ENCODE measurements around the gene LGR5.

The LGR5 gene

DNA sequence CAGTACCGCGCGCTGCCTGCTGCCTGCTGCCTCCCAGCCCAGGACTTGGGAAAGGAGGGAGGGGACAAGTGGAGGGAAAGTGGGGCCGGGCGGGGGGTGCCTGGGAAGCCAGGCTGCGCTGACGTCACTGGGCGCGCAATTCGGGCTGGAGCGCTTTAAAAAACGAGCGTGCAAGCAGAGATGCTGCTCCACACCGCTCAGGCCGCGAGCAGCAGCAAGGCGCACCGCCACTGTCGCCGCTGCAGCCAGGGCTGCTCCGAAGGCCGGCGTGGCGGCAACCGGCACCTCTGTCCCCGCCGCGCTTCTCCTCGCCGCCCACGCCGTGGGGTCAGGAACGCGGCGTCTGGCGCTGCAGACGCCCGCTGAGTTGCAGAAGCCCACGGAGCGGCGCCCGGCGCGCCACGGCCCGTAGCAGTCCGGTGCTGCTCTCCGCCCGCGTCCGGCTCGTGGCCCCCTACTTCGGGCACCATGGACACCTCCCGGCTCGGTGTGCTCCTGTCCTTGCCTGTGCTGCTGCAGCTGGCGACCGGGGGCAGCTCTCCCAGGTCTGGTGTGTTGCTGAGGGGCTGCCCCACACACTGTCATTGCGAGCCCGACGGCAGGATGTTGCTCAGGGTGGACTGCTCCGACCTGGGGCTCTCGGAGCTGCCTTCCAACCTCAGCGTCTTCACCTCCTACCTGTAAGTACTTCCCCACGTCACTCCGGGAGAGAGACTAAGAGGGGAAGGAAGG lies at the start of gene LGR5:
Gene LGR5 (plus strand): TSS at position 186 of the 732 bp plus-strand sequence. CDS start 283 bp downstream, at position 469.
- H3K27ac ChIP-seq, result no peak within 1 kb of the TSS

DNA sequence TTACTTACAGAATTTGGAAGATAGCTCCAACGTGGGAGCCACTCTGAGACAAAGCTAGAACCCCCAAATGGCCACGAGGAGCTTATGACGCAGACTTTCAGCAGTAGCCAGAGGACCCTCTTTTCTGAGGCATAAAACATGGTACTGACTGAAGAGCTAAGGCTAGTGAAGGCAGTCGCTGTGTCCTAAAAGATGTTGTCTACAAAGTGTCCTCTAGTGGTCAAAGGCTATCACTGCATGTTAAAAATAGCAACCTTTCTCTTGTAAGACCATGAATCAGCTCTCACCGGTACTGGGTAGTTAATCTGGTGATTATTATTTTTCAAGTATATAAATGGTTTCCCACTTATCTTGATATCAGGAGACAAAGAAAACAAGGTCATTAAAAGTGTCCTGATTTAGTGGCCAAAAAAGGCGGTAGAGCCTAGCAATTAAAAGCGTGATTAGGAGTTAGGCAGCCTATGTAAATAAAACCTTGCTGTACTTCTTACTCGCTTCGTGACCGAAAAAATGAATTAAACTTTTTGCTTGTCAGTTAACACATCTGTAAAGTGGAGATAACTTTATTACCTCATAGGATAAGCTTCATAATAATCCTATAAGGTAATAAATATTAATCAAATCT lies 47.0 kb upstream of the LGR5 start:
- TF ChIP-seq CTCF (conservative IDR thresholded peaks at IDR 0.05), result peak; percentile 92
- no peak overlapping the region for H3K27ac ChIP-seq

More for the DNA sequence above, at the start of gene LGR5:
- no peak for TF ChIP-seq CTCF (conservative IDR thresholded peaks at IDR 0.05)

GRCh38 chr12:71393625-71394024 lies 46.0 kb upstream of the LGR5 start:
- H3K27ac ChIP-seq, result no peak overlapping the region
- no peak for TF ChIP-seq CTCF (conservative IDR thresholded peaks at IDR 0.05)

GRCh38 chr12:71397433-71397954 lies 42.1 kb upstream of the LGR5 start:
- no peak overlapping the region for H3K27ac ChIP-seq
- TF ChIP-seq CTCF (conservative IDR thresholded peaks at IDR 0.05), result 0 out of 2 replicates have a peak, but pooled peaks have one; percentile 21

GRCh38 chr12:71399197-71399596 lies 40.4 kb upstream of the LGR5 start:
- no peak overlapping the region for H3K27ac ChIP-seq
- TF ChIP-seq CTCF (conservative IDR thresholded peaks at IDR 0.05), result no peak

DNA sequence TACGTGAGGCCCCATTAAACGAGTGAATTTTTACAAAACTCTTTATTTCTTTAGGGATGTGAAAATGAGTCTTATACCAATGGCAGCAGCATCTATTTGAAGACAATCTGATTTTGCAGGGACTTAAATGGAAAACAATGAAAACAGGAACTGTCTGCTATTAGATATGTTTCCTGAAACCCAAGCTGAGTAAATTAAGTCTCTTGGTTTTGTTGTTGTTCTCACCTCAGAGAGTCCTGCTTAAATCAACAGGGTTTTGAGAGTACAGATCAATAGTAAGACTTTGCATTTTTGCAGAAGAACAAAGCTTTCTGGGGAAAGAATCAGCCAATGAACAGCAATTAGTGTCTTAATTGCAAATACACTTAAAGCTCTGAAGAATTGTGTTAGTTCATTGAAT lies 39.1 kb upstream of the LGR5 start:
- no peak for TF ChIP-seq CTCF (conservative IDR thresholded peaks at IDR 0.05)
- no peak overlapping the region for H3K27ac ChIP-seq

- no peak for TF ChIP-seq CTCF (conservative IDR thresholded peaks at IDR 0.05)
Observed at GRCh38 chr12:71405884-71406283, 33.7 kb upstream of the LGR5 start.

More at GRCh38 chr12:71405884-71406283, 33.7 kb upstream of the LGR5 start:
- no peak overlapping the region for H3K27ac ChIP-seq

All from VCaP (cell line).